SK-N-SH treated with all-trans-retinoic acid at 6 μM for 48 hours (cell line): ENCODE measurements around the gene GNAQ.

Source experiments
- ARNTL ChIP-seq: fragments of 450-650 bp; formaldehyde crosslinking; IDR thresholded peaks from 2 replicates; pipeline ENCODE4 v1.5.0; 2020; ENCODE audit warnings: low read depth, mild to moderate bottlenecking, moderate library complexity, borderline replicate concordance
- ESRRG ChIP-seq: fragments of 250-450 bp; sonication (Bioruptor Pico); IDR thresholded peaks from 2 replicates; pipeline ENCODE4 v1.6.1; 2021; ENCODE audit warnings: mild to moderate bottlenecking
- SNAI2 ChIP-seq: fragments of 250-450 bp; sonication (Bioruptor Pico); IDR thresholded peaks from 2 replicates; pipeline ENCODE4 v1.5.0; 2020; ENCODE audit warnings: mild to moderate bottlenecking, moderate library complexity
- ZNF565 ChIP-seq: fragments of 450-650 bp; formaldehyde crosslinking; conservative IDR thresholded peaks from 2 replicates; pipeline ENCODE4 v1.5.0; 2020; ENCODE audit warnings: low read depth, mild to moderate bottlenecking, moderate library complexity
- ZNF70 ChIP-seq: fragments of 450-650 bp; formaldehyde crosslinking; IDR thresholded peaks from 2 replicates; pipeline ENCODE4 v1.5.0; 2020; ENCODE audit warnings: mild to moderate bottlenecking, moderate library complexity

DNA sequence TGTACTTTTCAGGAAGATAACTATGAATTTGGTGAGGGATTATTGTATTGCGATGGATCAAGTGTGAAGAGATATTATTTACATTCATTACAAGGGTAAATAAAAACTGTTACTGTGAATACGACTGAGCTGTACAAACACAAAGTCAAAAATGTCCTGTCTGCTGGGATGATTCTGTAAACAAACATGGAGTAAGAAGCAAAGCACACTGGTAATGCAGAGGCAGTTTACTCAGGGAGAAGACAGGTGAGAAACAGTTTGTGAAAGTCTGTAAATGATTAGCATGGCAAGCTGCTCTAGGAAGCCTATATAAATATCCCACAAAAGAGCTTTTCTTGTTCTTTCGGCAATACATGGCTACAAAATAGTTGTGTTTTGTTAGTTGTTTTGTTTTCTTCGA, 268.0 kb downstream of the GNAQ start:
- TF ChIP-seq ARNTL (no peak), ESRRG (no peak), SNAI2 (CRISPR knock-in tag) (no peak), ZNF565 (CRISPR knock-in tag) (no peak), ZNF70 (CRISPR knock-in tag) (no peak)
